IPS-18a (cell line): Measurements from ENCODE around the gene MGA.

Experiments
- H3K27ac ChIP-seq: one replicate; pipeline ENCODE4 v1.5.1; 2013; ENCODE audit warnings: low read length
- H3K27me3 ChIP-seq: one replicate; pipeline ENCODE4 v1.6.1; 2013; ENCODE audit warnings: mild to moderate bottlenecking, low read length; ENCODE audit not compliant: control insufficient read depth, insufficient read depth
- H3K36me3 ChIP-seq: one replicate; pipeline ENCODE4 v1.6.1; 2013; ENCODE audit warnings: low read depth, low read length; ENCODE audit not compliant: control insufficient read depth
- H3K4me1 ChIP-seq: one replicate; pipeline ENCODE4 v1.6.1; 2013; ENCODE audit warnings: low read depth, low read length; ENCODE audit not compliant: control insufficient read depth
- H3K4me3 ChIP-seq: one replicate; pipeline ENCODE4 v1.5.1; 2013; ENCODE audit warnings: low read length
- H3K9ac ChIP-seq: one replicate; pipeline ENCODE4 v1.6.1; 2013; ENCODE audit warnings: mild to moderate bottlenecking, low read length, moderate library complexity
- H3K9me3 ChIP-seq: one replicate; pipeline ENCODE4 v1.6.1; 2013; ENCODE audit warnings: low read depth, low read length; ENCODE audit not compliant: control insufficient read depth

The MGA gene

DNA sequence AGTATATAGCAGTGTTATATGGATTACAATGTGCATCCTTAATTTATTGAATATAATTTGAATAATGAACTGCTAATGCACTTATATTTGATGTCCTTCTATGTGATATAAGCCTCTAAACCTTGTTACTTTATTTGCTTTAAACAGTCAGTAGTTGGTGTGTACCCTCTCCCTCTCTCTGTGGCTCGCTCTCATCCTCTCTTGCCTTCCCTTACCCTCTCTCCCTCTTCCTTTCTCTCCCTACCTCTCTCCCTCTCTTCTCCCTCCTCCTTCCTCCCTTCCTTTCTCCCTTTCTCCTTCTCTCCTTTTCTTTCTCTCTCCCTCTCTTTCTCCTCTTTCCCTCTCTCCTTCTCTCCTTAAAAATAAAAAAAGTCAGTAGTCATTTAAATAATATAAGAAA, 28.9 kb downstream of the MGA start:
- no peaks in the 10 kb centered on the region for H3K36me3 ChIP-seq
- H3K27me3 ChIP-seq, result no peaks in the 10 kb centered on the region
- no peak overlapping the region for H3K4me3 ChIP-seq
- H3K4me1 ChIP-seq, result no peaks in the 10 kb centered on the region
- H3K9me3 ChIP-seq, result no peaks in the 10 kb centered on the region
- H3K9ac ChIP-seq, result no peak overlapping the region
- H3K27ac ChIP-seq, result no peak overlapping the region

DNA sequence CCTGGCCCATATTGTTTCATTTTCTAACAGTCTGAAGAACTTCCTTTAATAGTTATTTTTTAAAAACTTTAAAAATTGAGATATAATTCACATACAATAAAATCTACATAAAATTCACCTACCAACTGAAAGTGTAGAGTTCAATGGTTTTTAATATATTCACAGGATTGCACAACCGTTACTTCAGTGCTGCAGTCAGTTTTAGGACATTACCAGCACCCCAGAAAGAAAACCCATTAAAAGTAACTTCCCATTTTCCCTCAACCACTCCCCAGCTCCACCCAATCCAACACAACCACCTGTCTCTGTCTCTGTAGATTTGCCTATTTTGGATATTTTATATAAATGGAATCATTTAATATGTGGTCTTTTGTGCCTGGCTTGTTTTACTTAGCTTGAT, 29.6 kb downstream of the MGA start:
- no peak overlapping the region for H3K27ac ChIP-seq
- no peak overlapping the region for H3K4me3 ChIP-seq
- no peaks in the 10 kb centered on the region for H3K4me1 ChIP-seq
- no peaks in the 10 kb centered on the region for H3K36me3 ChIP-seq
- no peaks in the 10 kb centered on the region for H3K27me3 ChIP-seq
- no peak overlapping the region for H3K9ac ChIP-seq
- no peaks in the 10 kb centered on the region for H3K9me3 ChIP-seq

DNA sequence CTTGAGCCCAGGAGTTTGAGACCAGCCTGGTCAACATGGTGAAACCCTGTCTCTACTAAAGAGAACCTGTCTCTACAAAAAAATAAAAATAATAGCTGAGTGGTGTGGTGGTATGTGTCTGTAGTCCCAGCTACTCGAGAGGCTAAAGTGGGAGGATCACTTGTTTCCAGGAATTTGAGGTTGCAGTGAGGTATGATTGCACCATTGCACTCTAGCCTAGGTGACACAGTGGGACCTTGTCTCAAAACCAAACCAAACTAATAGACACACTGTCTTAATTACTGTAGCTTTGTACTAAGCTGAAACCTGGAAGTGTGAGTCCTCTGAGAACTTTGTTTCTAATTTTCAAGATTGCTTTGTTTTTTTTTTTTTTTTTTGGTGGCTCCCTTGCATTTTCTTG, 30.4 kb downstream of the MGA start:
- H3K36me3 ChIP-seq, result no peaks in the 10 kb centered on the region
- no peaks in the 10 kb centered on the region for H3K27me3 ChIP-seq
- H3K4me1 ChIP-seq, result no peaks in the 10 kb centered on the region
- H3K9me3 ChIP-seq, result no peaks in the 10 kb centered on the region
- H3K4me3 ChIP-seq, result no peak overlapping the region
- H3K9ac ChIP-seq, result no peak overlapping the region
- no peak overlapping the region for H3K27ac ChIP-seq

DNA sequence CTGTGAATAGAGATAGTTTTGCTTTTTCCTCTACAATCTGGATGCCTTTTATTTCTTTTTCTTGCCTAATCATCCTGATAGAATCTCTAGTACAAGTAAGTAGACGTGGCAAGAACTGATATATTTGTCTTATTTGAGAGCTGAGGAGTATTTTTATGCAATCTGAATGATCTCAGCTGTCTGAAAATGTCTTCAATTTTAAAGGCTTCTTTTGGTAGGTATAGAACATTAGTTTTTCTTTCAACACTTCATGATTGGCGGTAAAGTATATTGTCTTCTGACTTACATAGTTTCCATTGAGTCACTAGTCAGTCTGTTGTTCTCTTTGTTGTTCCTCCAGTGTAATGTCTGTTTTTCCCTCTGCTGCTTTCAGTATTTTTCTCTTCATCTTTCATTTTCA, 31.3 kb downstream of the MGA start:
- H3K27ac ChIP-seq, result no peak overlapping the region
- no peaks in the 10 kb centered on the region for H3K9me3 ChIP-seq
- H3K9ac ChIP-seq, result no peak overlapping the region
- no peak overlapping the region for H3K4me3 ChIP-seq
- no peaks in the 10 kb centered on the region for H3K4me1 ChIP-seq
- no peaks in the 10 kb centered on the region for H3K36me3 ChIP-seq
- no peaks in the 10 kb centered on the region for H3K27me3 ChIP-seq

DNA sequence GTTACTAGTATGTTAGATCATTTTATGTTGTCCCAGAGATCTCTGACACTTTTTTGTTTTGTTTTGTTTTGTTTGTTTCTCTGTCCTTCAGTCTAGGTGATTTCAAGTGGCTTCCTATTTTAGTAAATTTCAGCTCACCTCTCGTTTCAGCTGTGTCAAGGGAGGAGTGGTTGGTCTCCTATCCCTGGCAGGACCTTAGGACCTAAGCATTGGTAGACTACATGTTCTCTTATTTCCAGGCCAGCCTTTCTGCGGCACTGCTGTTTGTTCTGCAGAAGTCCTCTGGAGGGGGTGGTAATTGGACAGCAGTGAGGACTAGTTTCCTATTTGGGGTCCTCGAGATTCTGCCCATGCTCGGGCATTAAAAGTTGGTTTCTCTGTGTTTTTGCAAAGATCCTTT, 31.8 kb downstream of the MGA start:
- H3K27me3 ChIP-seq, result no peaks in the 10 kb centered on the region
- no peaks in the 10 kb centered on the region for H3K9me3 ChIP-seq
- H3K4me1 ChIP-seq, result no peaks in the 10 kb centered on the region
- H3K36me3 ChIP-seq, result no peaks in the 10 kb centered on the region
- H3K4me3 ChIP-seq, result no peak overlapping the region
- no peak overlapping the region for H3K9ac ChIP-seq
- no peak overlapping the region for H3K27ac ChIP-seq

DNA sequence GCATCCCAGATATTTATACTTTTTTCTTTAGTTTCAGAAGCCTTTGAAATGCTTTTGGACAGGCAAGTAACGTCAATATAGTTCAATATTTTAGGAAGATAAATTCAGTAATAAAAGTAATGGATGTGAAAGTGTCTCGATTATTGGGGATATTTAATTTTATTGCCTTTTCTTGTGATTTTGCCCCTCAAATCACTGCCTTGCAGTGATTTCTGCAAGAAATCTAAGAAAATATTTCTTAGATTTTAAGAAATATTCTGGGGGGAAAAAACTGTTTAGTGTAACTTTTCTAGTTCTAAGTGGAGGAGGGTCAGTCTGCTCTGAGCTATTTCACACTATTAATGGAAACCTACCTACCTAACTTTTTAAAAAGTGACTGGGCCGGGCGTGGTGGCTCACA, 33.6 kb downstream of the MGA start:
- Histone ChIP-seq H3K4me1 (no peaks in the 10 kb centered on the region), H3K9me3 (no peaks in the 10 kb centered on the region), H3K4me3 (no peak overlapping the region), H3K27ac (no peak overlapping the region), H3K36me3 (no peaks in the 10 kb centered on the region), H3K9ac (no peak overlapping the region), H3K27me3 (no peaks in the 10 kb centered on the region)

DNA sequence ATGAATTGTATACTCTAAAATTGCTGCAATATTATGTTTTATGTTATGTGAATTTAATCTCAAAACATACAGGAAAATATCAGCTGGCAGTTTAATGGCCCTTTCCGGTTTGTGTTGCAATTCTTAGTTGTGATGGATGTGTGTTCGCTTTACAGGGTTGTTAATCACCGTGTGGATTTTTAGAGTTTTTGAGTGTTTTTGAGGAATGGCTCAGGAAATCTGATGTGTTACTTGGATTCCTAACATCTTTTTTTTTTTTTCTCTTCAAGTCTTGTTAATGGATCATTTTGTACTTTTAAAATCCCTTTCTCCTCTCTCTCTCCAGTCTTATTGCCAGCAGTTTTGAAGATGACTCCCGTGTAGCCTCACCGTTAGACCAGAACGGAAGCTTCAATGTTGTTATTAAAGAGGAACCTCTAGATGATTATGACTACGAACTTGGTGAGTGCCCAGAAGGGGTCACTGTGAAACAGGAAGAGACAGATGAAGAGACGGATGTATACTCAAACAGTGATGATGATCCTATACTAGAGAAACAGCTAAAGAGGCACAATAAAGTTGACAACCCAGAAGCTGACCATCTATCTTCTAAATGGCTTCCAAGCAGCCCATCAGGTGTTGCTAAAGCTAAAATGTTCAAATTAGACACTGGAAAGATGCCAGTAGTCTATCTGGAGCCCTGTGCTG, 35.7 kb downstream of the MGA start:
- Histone ChIP-seq H3K9ac (no peak overlapping the region), H3K27ac (no peak overlapping the region), H3K27me3 (no peaks in the 10 kb centered on the region), H3K9me3 (no peaks in the 10 kb centered on the region), H3K4me1 (no peaks in the 10 kb centered on the region), H3K36me3 (peaks cover 3% of the 10 kb centered on the region), H3K4me3 (no peak overlapping the region)

DNA sequence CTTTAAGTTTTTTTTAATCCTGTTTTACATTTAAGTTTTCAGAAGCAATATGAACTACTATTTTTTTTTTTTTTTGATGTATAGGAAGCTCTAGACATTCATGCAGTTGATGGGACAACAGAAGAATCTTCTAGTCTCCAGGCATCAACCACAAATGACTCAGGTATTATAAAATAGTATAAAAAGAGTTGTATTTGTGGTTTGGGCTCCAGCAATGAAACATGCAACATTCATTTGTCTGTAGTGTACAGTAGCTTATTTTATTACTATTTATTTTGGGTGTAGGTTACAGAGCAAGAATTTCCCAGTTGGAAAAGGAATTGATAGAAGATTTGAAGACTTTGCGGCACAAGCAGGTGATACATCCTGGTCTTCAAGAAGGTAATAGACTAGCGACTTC, 38.6 kb downstream of the MGA start:
- H3K9ac ChIP-seq, result no peak overlapping the region
- H3K4me3 ChIP-seq, result no peak overlapping the region
- H3K27ac ChIP-seq, result no peak overlapping the region
- peaks cover 3% of the 10 kb centered on the region for H3K36me3 ChIP-seq
- H3K4me1 ChIP-seq, result no peaks in the 10 kb centered on the region
- no peaks in the 10 kb centered on the region for H3K9me3 ChIP-seq
- H3K27me3 ChIP-seq, result no peaks in the 10 kb centered on the region

DNA sequence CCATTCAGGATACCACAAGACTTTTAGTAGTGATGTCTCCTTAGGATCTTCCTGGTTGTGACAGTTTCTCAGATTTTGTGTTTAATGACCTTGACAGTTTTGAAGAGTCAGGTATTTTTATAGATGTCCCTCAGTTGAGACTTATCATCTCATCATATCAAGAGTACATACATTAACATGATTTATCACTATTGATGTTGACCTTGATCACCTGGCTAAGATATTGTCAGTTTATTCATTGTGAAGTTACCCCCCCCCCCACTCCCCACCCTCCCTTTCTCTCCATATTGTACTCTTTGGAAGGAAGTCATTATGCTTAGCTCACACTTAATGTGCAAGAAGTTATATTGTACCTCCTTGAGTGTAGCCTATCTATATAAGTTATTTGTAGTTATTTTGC, 42.9 kb downstream of the MGA start:
- Histone ChIP-seq H3K9ac (no peak overlapping the region), H3K4me1 (no peaks in the 10 kb centered on the region), H3K27me3 (no peaks in the 10 kb centered on the region), H3K36me3 (peaks cover 8% of the 10 kb centered on the region), H3K4me3 (no peak overlapping the region), H3K9me3 (no peaks in the 10 kb centered on the region), H3K27ac (no peak overlapping the region)

DNA sequence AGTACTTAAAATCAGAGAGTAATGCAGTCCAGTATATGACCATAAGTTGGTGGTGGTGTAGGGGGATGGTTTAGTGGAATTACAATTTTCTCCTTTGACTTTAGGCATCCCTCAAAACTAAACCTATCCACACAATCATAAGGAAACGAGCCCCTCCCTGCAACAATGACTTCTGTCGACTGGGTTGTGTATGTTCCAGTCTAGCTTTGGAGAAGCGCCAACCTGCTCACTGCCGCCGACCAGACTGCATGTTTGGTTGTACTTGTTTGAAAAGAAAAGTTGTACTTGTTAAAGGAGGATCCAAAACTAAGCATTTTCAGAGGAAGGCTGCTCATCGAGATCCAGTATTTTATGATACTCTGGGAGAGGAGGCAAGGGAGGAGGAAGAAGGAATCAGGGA, 52.8 kb downstream of the MGA start:
- H3K4me3 ChIP-seq, result no peak overlapping the region
- H3K9ac ChIP-seq, result no peak overlapping the region
- H3K36me3 ChIP-seq, result peaks cover 36% of the 10 kb centered on the region
- H3K9me3 ChIP-seq, result no peaks in the 10 kb centered on the region
- H3K4me1 ChIP-seq, result no peaks in the 10 kb centered on the region
- H3K27ac ChIP-seq, result no peak overlapping the region
- H3K27me3 ChIP-seq, result no peaks in the 10 kb centered on the region

DNA sequence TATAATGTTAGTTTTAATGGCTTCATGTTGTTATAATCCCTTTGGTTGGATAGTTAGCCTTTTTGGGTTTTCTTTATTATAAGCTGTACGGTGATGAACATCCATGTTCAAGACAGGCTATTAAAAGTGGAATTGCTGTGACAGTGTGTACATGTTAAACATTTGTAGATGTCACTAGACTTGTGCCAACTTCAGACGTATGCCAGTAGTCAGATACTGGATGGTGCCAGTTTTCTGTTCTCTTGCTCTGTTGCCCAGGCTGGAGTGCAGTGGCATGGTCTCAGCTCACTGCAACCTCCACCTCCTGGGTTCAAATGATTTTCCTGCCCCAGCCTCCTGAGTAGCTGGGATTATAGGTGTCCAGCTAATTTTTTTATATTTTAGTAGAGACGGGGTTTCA, 54.1 kb downstream of the MGA start:
- no peaks in the 10 kb centered on the region for H3K9me3 ChIP-seq
- H3K4me3 ChIP-seq, result no peak overlapping the region
- H3K4me1 ChIP-seq, result no peaks in the 10 kb centered on the region
- no peaks in the 10 kb centered on the region for H3K27me3 ChIP-seq
- H3K36me3 ChIP-seq, result peaks cover 35% of the 10 kb centered on the region
- no peak overlapping the region for H3K27ac ChIP-seq
- H3K9ac ChIP-seq, result no peak overlapping the region

DNA sequence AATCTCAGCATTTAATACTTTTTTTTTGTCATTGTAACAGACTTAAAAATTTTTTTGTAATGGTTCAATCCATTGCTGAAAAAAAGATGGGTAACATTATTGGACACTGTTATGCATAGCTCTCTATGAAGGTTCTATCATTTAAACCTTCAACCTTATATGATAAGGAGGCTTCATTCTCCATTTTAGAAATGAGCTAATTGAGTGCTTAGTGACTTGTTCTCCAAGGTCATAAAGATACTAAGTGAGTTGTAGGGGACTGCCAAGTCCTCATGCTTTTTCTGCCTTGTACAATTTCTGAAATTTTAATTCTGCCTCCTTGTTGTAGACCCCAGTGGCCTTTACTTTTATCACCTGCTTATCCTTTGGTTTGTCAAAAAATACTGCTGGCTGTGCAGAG, 56.7 kb downstream of the MGA start:
- Histone ChIP-seq H3K27me3 (no peaks in the 10 kb centered on the region), H3K36me3 (peaks cover 21% of the 10 kb centered on the region), H3K4me3 (no peak overlapping the region), H3K27ac (no peak overlapping the region), H3K4me1 (no peaks in the 10 kb centered on the region), H3K9ac (no peak overlapping the region), H3K9me3 (no peaks in the 10 kb centered on the region)
